RCC 7860 (cell line): ENCODE data around the gene CNTFR.

Experiments
- DNase-seq: peaks from one replicate; pipeline ENCODE4 v3.0.0-alpha.2; 2015; ENCODE audit warnings: low spot score
- FAIRE-seq: peaks from 2 replicates; lab custom pipeline; 2012; peaks lifted over from hg19 to GRCh38; lab: Jason Lieb, UNC

Gene CNTFR

DNA sequence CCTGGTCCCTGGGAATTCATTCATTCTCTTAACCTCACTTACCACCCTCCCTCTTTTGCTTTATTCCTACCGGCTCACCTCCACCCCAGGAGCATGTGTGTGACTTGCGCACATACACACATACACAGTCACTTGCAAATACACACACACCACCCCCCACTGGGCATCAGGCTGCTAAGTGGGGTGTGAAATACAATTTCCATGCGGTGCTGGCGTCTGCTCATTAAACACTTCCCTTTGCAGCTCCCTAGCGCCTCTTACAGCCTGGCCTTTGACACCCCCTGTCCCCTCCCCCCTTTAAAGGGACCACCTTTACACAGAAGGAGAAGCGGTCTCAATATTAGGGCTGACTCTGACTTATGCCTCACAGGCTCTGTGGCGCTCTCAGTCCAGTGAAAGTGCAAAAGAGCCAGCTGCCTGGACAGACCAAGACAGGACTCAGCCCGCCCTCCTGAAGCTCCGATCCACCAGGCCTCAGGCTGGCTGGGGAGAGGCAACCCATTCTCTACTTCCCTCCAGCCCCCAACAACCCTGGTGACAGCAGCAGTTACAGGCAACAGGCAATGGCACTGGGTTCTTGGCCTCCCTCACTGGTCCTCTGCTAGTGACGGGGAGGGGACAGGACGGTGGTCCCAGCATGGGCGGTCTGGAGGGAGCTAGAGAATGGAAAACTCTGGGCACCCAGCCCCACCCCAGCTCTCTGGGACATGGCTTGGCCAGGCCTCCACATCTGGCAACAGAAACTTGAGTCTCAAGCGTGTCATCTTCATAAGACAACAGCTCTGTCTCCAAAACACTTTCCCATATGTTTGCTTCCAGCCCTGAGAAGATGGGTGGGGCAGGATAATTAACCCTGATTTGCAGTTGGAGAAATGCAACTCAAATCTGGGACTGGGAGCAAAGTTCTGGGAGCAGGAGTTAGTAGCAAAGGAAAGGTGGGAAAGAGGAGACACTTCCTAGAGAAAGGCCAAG is 78.7 kb downstream of the CNTFR start:
- FAIRE-seq (no peak), DNase-seq (no peak)

DNA sequence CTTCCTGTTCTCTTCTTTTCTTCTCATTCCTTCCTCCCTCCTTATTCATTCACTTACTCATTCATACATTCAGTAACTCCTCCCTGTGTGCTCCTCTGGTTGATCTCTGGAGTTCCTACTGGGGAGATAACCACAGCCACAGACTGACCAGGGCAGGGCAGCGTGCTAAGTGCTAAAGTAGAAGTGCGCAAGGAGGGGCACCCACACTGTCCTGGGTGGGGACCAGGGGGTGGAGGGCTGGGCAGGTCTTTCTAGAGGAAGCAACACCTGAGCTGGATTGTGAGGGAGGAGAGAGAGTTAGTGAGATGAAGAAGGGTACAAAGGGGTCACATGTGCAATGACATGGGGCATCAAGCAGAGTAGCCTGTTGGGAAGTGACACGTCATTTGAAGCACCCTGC is 80.6 kb downstream of the CNTFR start:
- no peak for DNase-seq

DNA sequence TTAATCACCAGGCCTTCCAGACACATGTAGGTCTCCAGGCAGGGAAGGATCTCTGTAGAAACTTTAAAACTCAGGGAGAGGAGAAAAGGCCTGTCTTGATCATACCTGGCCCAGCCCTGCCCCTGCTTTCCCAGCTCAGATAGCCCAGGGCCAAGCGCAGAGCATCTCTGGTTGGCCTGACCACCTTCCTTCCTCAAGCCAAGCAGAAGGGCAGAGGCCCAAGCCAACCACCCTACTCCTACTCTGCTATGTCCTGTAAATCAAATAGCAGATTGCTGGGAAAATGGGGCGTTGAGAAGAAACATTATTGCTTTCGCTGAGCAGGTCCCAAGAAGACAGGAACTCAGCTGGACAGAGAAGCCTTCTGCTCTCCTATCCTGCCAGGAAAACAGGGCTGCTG is 81.1 kb downstream of the CNTFR start:
- DNase-seq (no peak), FAIRE-seq (no peak)

More for the DNA sequence above, 80.6 kb downstream of the CNTFR start:
- FAIRE-seq, result no peak

DNA sequence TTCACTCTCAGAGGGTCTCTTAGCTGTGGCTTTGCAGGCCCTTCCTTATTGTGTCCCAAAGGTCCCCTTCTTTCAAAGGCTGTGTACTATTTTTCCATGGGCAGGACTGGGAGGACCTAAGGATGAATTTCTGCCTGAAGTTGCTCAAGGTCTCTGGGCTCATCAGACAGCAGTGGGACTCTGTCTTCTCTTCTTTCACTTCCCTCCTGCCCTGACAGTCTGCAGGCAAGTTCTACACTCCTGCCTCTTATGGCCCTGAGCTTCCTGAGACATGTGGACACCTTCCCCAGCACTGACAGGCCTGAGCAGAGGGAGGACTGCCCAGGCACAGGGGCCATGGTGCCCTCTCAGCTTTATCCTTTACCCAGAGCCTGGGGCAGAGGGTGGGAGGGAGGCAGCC is 81.6 kb downstream of the CNTFR start:
- FAIRE-seq, result no peak
- DNase-seq, result no peak

DNA sequence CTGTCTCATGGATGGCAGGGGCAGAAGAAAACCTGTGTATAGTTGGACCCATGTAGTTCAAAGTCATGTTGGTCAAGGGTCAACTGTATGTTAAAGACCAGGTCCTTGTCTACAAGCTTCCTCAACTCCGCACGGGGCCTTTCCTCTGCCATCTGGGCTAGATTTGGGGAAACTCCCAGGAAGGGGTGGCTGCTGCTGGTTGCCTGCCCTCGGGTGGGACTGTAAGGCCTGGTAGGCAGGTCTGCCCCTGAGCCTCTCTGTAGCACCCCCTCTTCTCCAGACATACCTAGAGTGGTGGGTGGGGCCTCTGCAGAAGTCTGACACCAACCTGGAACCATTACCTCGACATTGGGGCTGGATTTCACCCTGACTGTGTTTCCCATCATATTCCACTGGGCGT is 82.0 kb downstream of the CNTFR start:
- DNase-seq, result no peak
- no peak for FAIRE-seq

DNA sequence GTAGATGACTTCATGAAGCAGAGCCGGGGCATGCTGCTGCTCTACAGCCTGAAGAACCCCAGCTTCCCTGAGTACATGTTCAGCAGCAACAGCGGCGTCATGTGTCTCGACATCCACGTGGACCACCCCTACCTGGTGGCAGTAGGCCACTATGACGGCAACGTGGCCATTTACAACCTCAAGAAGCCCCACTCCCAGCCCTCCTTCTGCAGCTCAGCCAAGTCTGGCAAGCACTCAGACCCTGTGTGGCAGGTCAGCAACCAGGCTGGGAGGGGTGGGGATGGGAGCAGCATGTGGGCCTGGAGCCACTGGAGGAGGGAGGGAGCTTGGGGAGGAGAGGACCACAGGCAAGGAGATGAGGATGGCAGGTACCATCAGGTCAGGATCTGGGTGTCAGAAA is 82.9 kb downstream of the CNTFR start:
- FAIRE-seq (no peak), DNase-seq (no peak)

DNA sequence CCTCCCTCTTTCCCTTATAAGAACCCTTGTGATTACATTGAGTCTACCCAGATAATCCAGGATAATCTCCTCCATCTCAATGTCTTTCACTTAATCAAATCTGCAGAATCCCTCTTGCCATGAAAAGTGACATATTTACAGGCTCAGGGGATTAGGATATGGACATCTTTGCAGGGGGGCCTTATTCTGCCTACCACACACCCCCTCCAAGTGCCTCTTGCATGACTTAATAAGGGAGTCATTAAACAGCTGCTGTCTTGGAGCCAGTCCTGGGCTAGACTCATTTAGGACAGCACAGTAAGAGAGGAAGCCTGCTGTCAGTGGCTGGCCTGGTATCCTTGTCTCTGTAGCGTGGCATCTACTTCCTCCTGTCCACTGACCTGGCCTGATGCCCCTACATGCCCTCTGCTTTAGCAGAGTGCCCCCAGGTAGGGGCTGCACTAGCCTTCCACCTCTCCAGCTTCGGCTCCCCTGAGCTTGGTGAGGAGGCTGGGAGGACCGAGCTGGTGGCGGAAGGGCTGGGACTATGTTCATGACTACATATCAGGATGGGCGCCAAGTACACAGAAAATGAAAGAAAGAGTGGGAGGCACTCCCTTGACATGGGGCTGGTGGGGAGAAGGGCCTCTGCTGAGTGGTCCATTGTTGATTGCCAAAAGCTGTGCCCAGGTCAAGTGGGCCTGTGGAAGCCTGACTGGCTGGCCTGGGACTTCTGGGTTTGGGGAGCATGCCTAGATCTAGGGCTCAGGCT is 84.0 kb downstream of the CNTFR start:
- no peak for DNase-seq
- no peak for FAIRE-seq

DNA sequence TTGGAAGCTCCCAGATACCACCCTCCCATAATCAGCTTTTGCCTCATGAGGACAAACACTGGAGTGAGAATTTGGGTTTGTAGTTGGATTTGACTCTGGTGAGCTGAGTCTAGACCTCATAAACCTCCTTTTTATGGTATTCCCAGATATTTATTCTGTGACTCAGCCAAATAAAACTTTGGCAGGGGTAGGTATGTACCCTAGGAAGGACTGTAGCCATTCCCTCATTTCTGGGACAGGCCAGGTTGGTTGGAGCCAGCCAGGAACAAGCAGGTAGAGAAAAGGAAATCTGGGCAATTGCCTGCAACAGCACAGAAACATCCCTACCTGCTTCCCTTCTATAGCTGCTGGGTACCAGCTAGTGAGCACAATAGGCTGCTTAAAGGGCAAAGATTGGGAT is 86.1 kb downstream of the CNTFR start:
- FAIRE-seq (no peak), DNase-seq (no peak)

DNA sequence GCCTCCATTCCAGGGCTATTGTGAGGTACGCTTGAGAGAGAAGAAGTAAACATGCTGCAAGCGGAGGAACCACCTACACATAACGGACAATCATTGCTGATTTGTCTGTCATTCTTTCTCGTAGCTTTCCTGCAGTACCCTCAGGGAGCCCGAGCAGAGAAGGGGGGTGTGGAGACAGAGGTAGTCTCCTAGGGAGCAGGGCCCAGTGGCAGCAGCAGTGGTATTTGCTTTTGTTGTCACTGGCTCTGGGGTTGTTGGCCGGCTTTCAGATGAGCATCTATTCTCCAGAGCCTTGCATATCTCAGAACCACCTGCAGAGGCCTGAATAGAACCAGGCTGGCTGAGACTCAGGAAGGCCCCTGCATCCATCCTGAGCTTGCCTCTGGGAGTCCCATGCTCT is 86.6 kb downstream of the CNTFR start:
- FAIRE-seq (no peak), DNase-seq (no peak)

DNA sequence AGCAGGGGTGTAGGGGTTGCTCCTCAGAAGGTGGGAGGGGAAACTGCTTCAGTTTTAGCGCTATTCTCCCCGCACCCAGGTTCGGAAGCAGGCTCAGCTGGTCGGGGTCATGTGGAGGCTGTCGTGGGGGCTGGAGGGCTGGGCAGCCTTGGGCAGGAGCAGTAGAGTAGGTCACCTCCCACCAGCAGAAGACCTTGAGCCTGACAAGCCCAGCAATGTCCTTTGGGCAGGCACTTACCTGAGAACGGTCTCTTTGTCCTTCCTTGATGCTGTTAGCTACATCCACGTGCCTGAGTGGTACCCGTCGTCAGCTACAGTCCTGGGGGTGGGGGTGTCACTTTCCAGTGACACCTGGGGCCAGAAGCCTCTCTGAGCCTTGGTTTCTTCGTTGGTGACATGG is 87.1 kb downstream of the CNTFR start:
- FAIRE-seq (no peak), DNase-seq (no peak)

DNA sequence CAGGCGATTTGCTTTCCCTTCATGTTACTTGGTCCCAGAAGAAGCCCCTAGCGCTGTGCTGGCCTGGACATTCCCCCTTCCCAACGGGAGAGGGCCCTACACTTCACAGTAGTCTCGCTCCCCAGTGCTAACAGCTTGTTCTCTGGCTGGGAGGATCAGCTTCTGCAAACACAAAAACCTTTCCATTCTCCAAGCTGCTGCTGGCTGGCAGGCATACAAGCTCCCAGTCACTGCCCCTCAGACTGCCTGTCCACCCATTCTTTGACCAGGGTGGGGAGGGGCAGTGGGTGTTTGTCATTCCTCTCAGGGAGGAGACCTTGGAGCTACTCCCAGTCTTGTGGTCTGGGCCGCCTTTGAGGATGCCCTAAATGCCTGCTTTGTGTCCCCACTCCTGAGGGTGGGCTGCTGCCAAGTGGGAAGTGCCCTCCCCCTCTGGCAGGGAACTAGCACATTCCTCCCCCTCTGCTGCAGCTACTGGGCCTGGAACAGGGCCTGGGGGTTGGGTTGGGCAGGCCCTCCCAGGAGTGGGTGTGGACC is 87.6 kb downstream of the CNTFR start:
- no peak for DNase-seq
- no peak for FAIRE-seq
